ENCODE results near the gene DGKG. TPM values are rescaled to one million over a fixed set of nuclear protein-coding genes. Genes with fewer than 3 reads are reported as not detected.

DGKG gene
- total RNA-seq, 1 donor from 2014 or later = 1.0 TPM

GRCh38 chr3:186184021-186184420, 178.0 kb downstream of the DGKG start:
- TF ChIP-seq, protein P1, sequence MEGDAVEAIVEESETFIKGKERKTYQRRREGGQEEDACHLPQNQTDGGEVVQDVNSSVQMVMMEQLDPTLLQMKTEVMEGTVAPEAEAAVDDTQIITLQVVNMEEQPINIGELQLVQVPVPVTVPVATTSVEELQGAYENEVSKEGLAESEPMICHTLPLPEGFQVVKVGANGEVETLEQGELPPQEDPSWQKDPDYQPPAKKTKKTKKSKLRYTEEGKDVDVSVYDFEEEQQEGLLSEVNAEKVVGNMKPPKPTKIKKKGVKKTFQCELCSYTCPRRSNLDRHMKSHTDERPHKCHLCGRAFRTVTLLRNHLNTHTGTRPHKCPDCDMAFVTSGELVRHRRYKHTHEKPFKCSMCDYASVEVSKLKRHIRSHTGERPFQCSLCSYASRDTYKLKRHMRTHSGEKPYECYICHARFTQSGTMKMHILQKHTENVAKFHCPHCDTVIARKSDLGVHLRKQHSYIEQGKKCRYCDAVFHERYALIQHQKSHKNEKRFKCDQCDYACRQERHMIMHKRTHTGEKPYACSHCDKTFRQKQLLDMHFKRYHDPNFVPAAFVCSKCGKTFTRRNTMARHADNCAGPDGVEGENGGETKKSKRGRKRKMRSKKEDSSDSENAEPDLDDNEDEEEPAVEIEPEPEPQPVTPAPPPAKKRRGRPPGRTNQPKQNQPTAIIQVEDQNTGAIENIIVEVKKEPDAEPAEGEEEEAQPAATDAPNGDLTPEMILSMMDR (conservative IDR thresholded peaks at IDR 0.05; ENCODE audit: low read depth, low read length) = no peak
- no peak for DNase-seq (ENCODE audit: low read depth)
- no peak overlapping the region for H3K4me3 ChIP-seq (ENCODE audit: low read depth, low read length)

DNA sequence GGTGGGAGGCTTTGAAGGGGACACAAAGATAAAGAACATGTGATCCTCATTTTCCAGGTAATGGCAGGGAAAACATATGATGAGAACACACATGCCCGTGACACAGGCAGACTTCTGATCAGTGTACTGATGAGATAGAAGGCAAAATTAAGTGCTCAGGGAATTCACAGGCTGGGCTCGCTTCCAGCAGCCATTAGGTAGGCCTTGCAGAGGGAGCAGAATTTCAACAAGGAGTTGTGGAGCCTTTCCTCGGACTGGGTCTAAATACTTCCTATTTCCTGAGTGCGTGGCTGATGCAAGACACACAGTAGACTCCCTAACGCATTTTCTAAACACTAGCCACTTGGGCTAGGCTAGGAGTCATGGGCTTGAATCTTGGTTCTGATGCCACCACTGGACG, 179.2 kb downstream of the DGKG start:
- TF ChIP-seq, protein P1 (conservative IDR thresholded peaks at IDR 0.05; ENCODE audit: low read depth, low read length) = no peak

GRCh38 chr3:186181901-186182300, 180.1 kb downstream of the DGKG start:
- no peak for DNase-seq (ENCODE audit: low read depth)

More for the DNA sequence above, 179.2 kb downstream of the DGKG start:
- H3K4me3 ChIP-seq (ENCODE audit: low read depth, low read length) = no peak overlapping the region
- DNase-seq (ENCODE audit: low read depth) = no peak

GRCh38 chr3:186180891-186181481, 181.0 kb downstream of the DGKG start:
- H3K4me3 ChIP-seq (ENCODE audit: low read depth, low read length) = no peak overlapping the region
- TF ChIP-seq, protein P1 (conservative IDR thresholded peaks at IDR 0.05; ENCODE audit: low read depth, low read length) = no peak
- DNase-seq (ENCODE audit: low read depth) = no peak

More at GRCh38 chr3:186181901-186182300, 180.1 kb downstream of the DGKG start:
- no peak overlapping the region for H3K4me3 ChIP-seq (ENCODE audit: low read depth, low read length)
- TF ChIP-seq, protein P1 (conservative IDR thresholded peaks at IDR 0.05; ENCODE audit: low read depth, low read length) = no peak

DNA sequence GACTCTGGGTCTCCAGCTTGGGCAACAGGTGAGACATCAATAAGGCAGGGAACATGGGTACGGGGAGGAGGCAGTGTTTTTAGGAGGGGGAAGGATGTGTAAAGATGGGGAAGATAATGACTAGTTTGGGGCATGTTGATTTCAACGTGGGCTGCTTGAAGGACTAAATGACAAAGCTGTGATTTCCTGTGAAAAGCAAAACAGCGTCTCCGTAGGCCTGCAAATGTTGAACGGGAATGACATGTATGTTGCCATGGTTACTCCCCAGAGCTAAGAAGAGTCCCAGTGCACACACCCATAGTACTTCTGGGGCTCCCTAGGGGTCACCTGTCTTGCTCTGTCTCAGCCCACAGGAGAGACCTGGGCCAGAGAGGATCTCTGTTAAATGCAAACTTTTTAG, 181.9 kb downstream of the DGKG start:
- TF ChIP-seq, protein P1 (conservative IDR thresholded peaks at IDR 0.05; ENCODE audit: low read depth, low read length) = no peak
- H3K4me3 ChIP-seq (ENCODE audit: low read depth, low read length) = no peak overlapping the region
- no peak for DNase-seq (ENCODE audit: low read depth)

- H3K4me3 ChIP-seq (ENCODE audit: low read depth, low read length) = no peak overlapping the region
- TF ChIP-seq, protein P1 (conservative IDR thresholded peaks at IDR 0.05; ENCODE audit: low read depth, low read length) = no peak
- DNase-seq (ENCODE audit: low read depth) = no peak
Observed at GRCh38 chr3:186178412-186178811, 183.6 kb downstream of the DGKG start.

DNA sequence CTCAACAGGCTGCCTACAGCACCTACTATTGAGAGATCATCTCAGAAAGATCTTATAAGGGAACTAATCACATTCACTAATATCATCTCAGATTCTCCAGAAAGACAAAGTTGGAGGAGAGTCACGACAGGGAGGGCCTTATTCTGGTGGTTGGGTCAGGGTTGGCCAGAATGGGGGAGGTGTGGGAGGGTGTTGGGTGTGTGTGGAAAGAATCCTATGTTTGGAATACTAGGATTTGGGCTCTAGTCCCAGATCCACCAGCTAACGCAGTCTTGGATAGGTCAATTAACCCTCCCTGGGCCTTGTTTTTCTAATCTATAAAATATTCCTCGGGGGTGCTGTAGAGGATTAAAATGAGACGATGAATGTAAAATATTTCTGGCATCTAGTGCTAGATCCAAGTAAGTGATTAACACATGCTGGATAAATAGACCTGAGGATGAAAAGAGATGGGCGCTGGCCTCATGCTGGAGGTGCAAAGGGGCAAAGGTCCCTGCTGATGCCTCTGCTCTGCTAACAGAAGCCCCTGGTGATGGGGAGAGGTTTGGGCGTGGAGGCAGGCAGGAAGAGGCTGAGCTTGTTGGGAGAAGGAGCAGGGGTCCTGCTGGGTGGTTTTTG, 185.6 kb downstream of the DGKG start:
- TF ChIP-seq, protein P1 (conservative IDR thresholded peaks at IDR 0.05; ENCODE audit: low read depth, low read length) = no peak
- DNase-seq (ENCODE audit: low read depth) = no peak
- H3K4me3 ChIP-seq (ENCODE audit: low read depth, low read length) = no peak overlapping the region
